WI38 (cell line): Measurements from ENCODE around the gene VWA8.

ENCODE experiments used
- H3K4me3 ChIP-seq: 2 replicates; pipeline ENCODE4 v1.5.1; 2011; ENCODE audit warnings: low read depth, mild to moderate bottlenecking, control low read depth, low read length
- CTCF ChIP-seq: IDR thresholded peaks from 2 replicates; pipeline ENCODE4 v1.5.1; 2012; ENCODE audit warnings: low read depth, mild to moderate bottlenecking, control low read depth, low read length

The VWA8 gene

GRCh38 chr13:41765020-41765419 is 195.9 kb downstream of the VWA8 start:
- no peak for TF ChIP-seq CTCF
- H3K4me3 ChIP-seq, result no peak overlapping the region

GRCh38 chr13:41764558-41764957 is 196.4 kb downstream of the VWA8 start:
- TF ChIP-seq CTCF, result no peak
- H3K4me3 ChIP-seq, result no peak overlapping the region

GRCh38 chr13:41763782-41764181 is 197.1 kb downstream of the VWA8 start:
- H3K4me3 ChIP-seq, result no peak overlapping the region
- TF ChIP-seq CTCF, result no peak

- no peak for TF ChIP-seq CTCF
- H3K4me3 ChIP-seq, result no peak overlapping the region
These were observed 198.1 kb downstream of the VWA8 start for GRCh38 chr13:41762796-41763195.

- no peak for TF ChIP-seq CTCF
- no peak overlapping the region for H3K4me3 ChIP-seq
These were observed 204.6 kb downstream of the VWA8 start for GRCh38 chr13:41756198-41756880.

GRCh38 chr13:41751734-41752445 is 209.0 kb downstream of the VWA8 start:
- no peak for TF ChIP-seq CTCF
- no peak overlapping the region for H3K4me3 ChIP-seq

- H3K4me3 ChIP-seq, result no peak overlapping the region
- TF ChIP-seq CTCF, result no peak
These were observed 209.6 kb downstream of the VWA8 start for GRCh38 chr13:41751277-41751676.
